ENCODE measurements around the gene ADAMTS14.

- TF ChIP-seq POLR2AphosphoS5 (IDR thresholded peaks at IDR 0.05; ENCODE audit: low read depth, low read length): no peak
- TF ChIP-seq TAF1 (IDR thresholded peaks at IDR 0.05; ENCODE audit: low read depth, low read length): no peak
These were observed 77.5 kb downstream of the ADAMTS14 start for GRCh38 chr10:70749756-70750155.

All from GM12891 (cell line).